HepG2 (cell line): ENCODE data around the gene SYNDIG1. TPM values are rescaled to one million over a fixed set of nuclear protein-coding genes. Genes with fewer than 3 reads are reported as not detected.

ENCODE experiments used
- ATAC-seq: fragments of 200-7000 bp; cut with Tn5 transposase; 3 replicates; pipeline ENCODE4 v1.9.1; 2020; ENCODE audit warnings: mild to moderate bottlenecking, moderate library complexity
- BruUV-seq: library from RNA; stranded (reverse); fragments of 400-500 nt; replicated peaks from 2 replicates; lab custom pipeline; 2021; lab: Mats Ljungman, UMichigan
- CTCF ChIA-PET: fragments of 300-600 bp; formaldehyde crosslinking; extraction: SDS; loops from one replicate; lab custom pipeline; 2021; ENCODE audit warnings: low total read pairs, inconsistent platforms, low intra/inter-chr PET ratio; lab: Yijun Ruan, JAX
- POLR2A ChIA-PET: fragments of 350-600 bp; sonication (Branson Sonifier 250); formaldehyde crosslinking; loops from one replicate; lab custom pipeline; 2020; ENCODE audit warnings: antibody characterized with exemption, inconsistent platforms; lab: Yijun Ruan, JAX
- DNase-seq: peaks from one replicate; pipeline ENCODE4 v3.0.0-alpha.2; 2015; ENCODE audit warnings: low spot score
- FAIRE-seq: peaks from 3 replicates; lab custom pipeline; 2011; peaks lifted over from hg19 to GRCh38; lab: Jason Lieb, UNC
- H2AFZ ChIP-seq: one replicate; pipeline ENCODE4 v1.6.1; 2011; ENCODE audit warnings: low read length, inconsistent platforms
- H3K27ac ChIP-seq: fragments of 300-600 bp; 3 replicates; pipeline ENCODE4 v1.8.0; 2011; ENCODE audit warnings: mixed run types, mild to moderate bottlenecking, mixed read lengths, low read length, inconsistent platforms; ENCODE audit not compliant: insufficient read depth; ENCODE audit errors: extremely low read length
- H3K27me3 ChIP-seq, 2 experiments: fragments of 200-600 bp in 1 of 2; 2 replicates in 1 of 2; 3 replicates in 1 of 2; pipeline versions ENCODE4 v1.6.0 to v1.8.0; 2011; ENCODE audit warnings: low read length in 2 of 2, mild to moderate bottlenecking in 2 of 2, moderate library complexity in 2 of 2, inconsistent platforms in 1 of 2; ENCODE audit not compliant: insufficient read depth in 2 of 2, control insufficient read depth in 1 of 2
- H3K36me3 ChIP-seq, 2 experiments: fragments of 200-600 bp in 1 of 2; replicated peaks in 1 of 2; 2 replicates in 1 of 2; 3 replicates in 1 of 2; pipeline versions ENCODE4 v1.5.1 to v1.8.0; 2011; ENCODE audit warnings: low read length in 2 of 2, inconsistent platforms in 1 of 2; ENCODE audit not compliant: insufficient read depth in 2 of 2, control insufficient read depth in 1 of 2
- H3K4me1 ChIP-seq: 2 replicates; pipeline ENCODE4 v1.5.1; 2012; ENCODE audit warnings: low read length, inconsistent platforms; ENCODE audit not compliant: insufficient read depth
- H3K4me2 ChIP-seq: 2 replicates; pipeline ENCODE4 v1.6.0; 2011; ENCODE audit warnings: low read depth, low read length, inconsistent platforms
- H3K4me3 ChIP-seq, 3 experiments: fragments of 200-600 bp in 1 of 3; sonication (generic), shearing (Covaris generic) in 1 of 3; replicated peaks in 1 of 3; 2 replicates each; pipeline ENCODE4 v1.5.1; 2011 to 2016; ENCODE audit warnings: low read length in 3 of 3, inconsistent platforms in 2 of 3, low read depth in 2 of 3, mild to moderate bottlenecking in 2 of 3, control low read depth in 1 of 3, mixed read lengths in 1 of 3; ENCODE audit not compliant: insufficient read depth in 1 of 3
- H3K79me2 ChIP-seq: one replicate; pipeline ENCODE4 v1.6.1; 2011; ENCODE audit warnings: low read length, inconsistent platforms; ENCODE audit not compliant: insufficient read depth
- H3K9ac ChIP-seq: 2 replicates; pipeline ENCODE4 v1.6.0; 2011; ENCODE audit warnings: mild to moderate bottlenecking, low read depth, low read length, inconsistent platforms; ENCODE audit not compliant: insufficient read depth
- H3K9me3 ChIP-seq: 2 replicates; pipeline ENCODE4 v1.5.1; 2012; ENCODE audit warnings: mild to moderate bottlenecking, low read length
- H4K20me1 ChIP-seq: 2 replicates; pipeline ENCODE4 v1.6.0; 2011; ENCODE audit warnings: inconsistent platforms, mild to moderate bottlenecking, low read length, moderate library complexity; ENCODE audit not compliant: insufficient read depth
- EED ChIP-seq: sonication (generic); formaldehyde crosslinking; IDR thresholded peaks from 2 replicates; pipeline ENCODE4 v1.5.0; 2020; ENCODE audit warnings: mild to moderate bottlenecking, missing genetic modification reagents
- JUN ChIP-seq: sonication (generic); formaldehyde crosslinking; IDR thresholded peaks from 2 replicates; pipeline ENCODE4 v1.4.0; 2020; ENCODE audit warnings: mild to moderate bottlenecking, missing genetic modification reagents
- PHF21A ChIP-seq: sonication (generic); formaldehyde crosslinking; IDR thresholded peaks from 2 replicates; pipeline ENCODE4 v1.5.0; 2020; ENCODE audit warnings: mild to moderate bottlenecking, missing genetic modification reagents
- ZFP36L2 ChIP-seq: sonication (generic); formaldehyde crosslinking; IDR thresholded peaks from 2 replicates; pipeline ENCODE4 v1.4.0; 2020; ENCODE audit warnings: missing genetic modification reagents
- ZNF558 ChIP-seq: sonication (generic); formaldehyde crosslinking; IDR thresholded peaks from 2 replicates; pipeline ENCODE4 v1.9.0; 2022; ENCODE audit warnings: mild to moderate bottlenecking, missing genetic modification reagents, borderline replicate concordance
- WGBS: methylation state at CpG from one replicate; pipeline ENCODE4 v1.1.6; 2017; ENCODE audit warnings: low lambda C conversion rate; 5-methylcytosine and 5-hydroxymethylcytosine counted together
- in situ Hi-C: cut with HindIII; loops from 2 replicates; pipeline ENCODE4 v1.10.0; 2017; ENCODE audit warnings: low pct_unique_long_range_greater_than_20kb; ENCODE audit not compliant: extremely low pct_ligation_motif_present
- intact Hi-C: fragments of 100-400 bp; cut with micrococcal nuclease; formaldehyde crosslinking; loops from one replicate; pipeline ENCODE4 v1.10.0; 2022; ENCODE audit not compliant: unreplicated experiment
- polyA plus RNA-seq, 8 experiments: library from polyadenylated mRNA; depleted of rRNA in 3 of 8; stranded (reverse) in 7 of 8; unstranded in 1 of 8; fragments of >200 nt; fragmentation: Illumina TruSeq in 4 of 8; extraction: Trizol in 4 of 8; gene quantifications; 2 replicates each; pipeline versions ENCODE4 v1.2.1 to v1.2.3, GENCODE V29; 2011 to 2016; ENCODE audit warnings: low read depth in 4 of 8, missing spikeins in 1 of 8, mixed read lengths in 1 of 8; ENCODE audit not compliant: insufficient read depth in 1 of 8
- total RNA-seq, 5 experiments: library from RNA; depleted of rRNA; stranded (reverse); fragments of >200 nt; fragmentation: Illumina TruSeq; extraction: Trizol; gene quantifications; 2 replicates each; pipeline ENCODE4 v1.2.3, GENCODE V29; 2016; ENCODE audit warnings: low read depth in 1 of 5
- TF ChIP-seq, protein P1 (sequence below): sonication (generic); formaldehyde crosslinking; IDR thresholded peaks from 2 replicates; pipeline ENCODE4 v1.5.1; 2020; ENCODE audit warnings: mild to moderate bottlenecking, missing genetic modification reagents, moderate library complexity
- TF ChIP-seq, protein P2 (sequence below): sonication (generic); formaldehyde crosslinking; conservative IDR thresholded peaks from 2 replicates; pipeline ENCODE4 v1.8.0; 2022; ENCODE audit warnings: mild to moderate bottlenecking, moderate library complexity, missing genetic modification reagents
- TF ChIP-seq, protein P3 (sequence below): sonication (generic); formaldehyde crosslinking; IDR thresholded peaks from 2 replicates; pipeline ENCODE4 v1.5.0; 2020; ENCODE audit warnings: mild to moderate bottlenecking, missing genetic modification reagents

SYNDIG1 gene
- total and polyA plus RNA-seq, 2 of the 13 experiments (the other 11 are each of a cell fraction or from before 2014, with no cell fraction given) = not detected

DNA sequence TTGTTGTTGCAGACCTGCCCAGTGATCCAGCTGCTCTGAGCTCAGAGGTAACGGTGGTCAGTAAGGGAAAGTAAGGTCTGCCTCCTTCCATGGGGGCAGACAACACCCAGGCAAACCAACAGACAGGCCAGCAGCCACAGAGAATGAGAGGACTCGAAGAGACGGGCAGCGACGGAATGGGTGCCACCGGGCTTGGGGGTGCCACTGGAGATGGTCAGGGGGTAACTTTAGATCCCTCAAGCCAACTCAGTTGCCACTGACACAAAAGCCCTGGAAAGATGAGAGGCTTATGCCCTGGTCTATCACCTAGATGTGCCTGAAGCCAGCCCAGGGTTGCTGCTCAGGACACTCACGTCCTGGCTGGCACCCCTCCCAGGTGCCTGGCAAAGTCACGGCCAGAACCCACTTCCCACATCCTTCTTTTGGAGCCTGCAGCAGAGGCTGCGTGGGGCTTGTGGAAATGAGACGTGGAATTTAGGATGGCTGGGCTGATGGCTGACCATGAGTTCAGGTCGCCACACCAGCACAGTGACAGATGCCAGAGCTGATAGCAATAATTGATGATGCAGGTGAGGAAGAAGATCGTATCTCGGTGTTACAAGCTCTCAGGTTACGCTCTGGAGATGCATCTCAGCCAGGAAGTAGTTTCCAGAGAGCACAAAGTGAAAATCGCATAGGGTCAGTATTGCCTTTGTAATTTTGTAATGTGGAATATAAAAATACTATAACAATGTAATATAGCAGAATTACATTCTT lies 209.1 kb downstream of the SYNDIG1 start:
- in situ Hi-C loops = no loop called here
- no peak overlapping the region for H3K4me3 ChIP-seq
- H2AFZ ChIP-seq = no peak overlapping the region
- H3K27ac ChIP-seq = no peak overlapping the region
- no peak for FAIRE-seq
- H3K9ac ChIP-seq = no peak overlapping the region
- H3K4me2 ChIP-seq = no peak overlapping the region
- H3K9me3 ChIP-seq = no peaks in the 10 kb centered on the region
- BruUV-seq = no TSS peak
- no peaks in the 10 kb centered on the region for H3K4me1 ChIP-seq
- ChIA-PET POLR2A (no interaction called here), CTCF (no interaction called here)
- no peaks in the 10 kb centered on the region for H4K20me1 ChIP-seq
- TF ChIP-seq, protein P1, sequence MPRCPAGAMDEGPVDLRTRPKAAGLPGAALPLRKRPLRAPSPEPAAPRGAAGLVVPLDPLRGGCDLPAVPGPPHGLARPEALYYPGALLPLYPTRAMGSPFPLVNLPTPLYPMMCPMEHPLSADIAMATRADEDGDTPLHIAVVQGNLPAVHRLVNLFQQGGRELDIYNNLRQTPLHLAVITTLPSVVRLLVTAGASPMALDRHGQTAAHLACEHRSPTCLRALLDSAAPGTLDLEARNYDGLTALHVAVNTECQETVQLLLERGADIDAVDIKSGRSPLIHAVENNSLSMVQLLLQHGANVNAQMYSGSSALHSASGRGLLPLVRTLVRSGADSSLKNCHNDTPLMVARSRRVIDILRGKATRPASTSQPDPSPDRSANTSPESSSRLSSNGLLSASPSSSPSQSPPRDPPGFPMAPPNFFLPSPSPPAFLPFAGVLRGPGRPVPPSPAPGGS (CRISPR knock-in tag) = no peak
- TF ChIP-seq PHF21A (CRISPR knock-in tag) = no peak
- no peak for TF ChIP-seq ZFP36L2 (CRISPR knock-in tag)
- TF ChIP-seq, protein P2, sequence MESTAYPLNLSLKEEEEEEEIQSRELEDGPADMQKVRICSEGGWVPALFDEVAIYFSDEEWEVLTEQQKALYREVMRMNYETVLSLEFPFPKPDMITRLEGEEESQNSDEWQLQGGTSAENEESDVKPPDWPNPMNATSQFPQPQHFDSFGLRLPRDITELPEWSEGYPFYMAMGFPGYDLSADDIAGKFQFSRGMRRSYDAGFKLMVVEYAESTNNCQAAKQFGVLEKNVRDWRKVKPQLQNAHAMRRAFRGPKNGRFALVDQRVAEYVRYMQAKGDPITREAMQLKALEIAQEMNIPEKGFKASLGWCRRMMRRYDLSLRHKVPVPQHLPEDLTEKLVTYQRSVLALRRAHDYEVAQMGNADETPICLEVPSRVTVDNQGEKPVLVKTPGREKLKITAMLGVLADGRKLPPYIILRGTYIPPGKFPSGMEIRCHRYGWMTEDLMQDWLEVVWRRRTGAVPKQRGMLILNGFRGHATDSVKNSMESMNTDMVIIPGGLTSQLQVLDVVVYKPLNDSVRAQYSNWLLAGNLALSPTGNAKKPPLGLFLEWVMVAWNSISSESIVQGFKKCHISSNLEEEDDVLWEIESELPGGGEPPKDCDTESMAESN (CRISPR knock-in tag) = no peak
- no peak for TF ChIP-seq ZNF558 (CRISPR knock-in tag)
- TF ChIP-seq, protein P3, sequence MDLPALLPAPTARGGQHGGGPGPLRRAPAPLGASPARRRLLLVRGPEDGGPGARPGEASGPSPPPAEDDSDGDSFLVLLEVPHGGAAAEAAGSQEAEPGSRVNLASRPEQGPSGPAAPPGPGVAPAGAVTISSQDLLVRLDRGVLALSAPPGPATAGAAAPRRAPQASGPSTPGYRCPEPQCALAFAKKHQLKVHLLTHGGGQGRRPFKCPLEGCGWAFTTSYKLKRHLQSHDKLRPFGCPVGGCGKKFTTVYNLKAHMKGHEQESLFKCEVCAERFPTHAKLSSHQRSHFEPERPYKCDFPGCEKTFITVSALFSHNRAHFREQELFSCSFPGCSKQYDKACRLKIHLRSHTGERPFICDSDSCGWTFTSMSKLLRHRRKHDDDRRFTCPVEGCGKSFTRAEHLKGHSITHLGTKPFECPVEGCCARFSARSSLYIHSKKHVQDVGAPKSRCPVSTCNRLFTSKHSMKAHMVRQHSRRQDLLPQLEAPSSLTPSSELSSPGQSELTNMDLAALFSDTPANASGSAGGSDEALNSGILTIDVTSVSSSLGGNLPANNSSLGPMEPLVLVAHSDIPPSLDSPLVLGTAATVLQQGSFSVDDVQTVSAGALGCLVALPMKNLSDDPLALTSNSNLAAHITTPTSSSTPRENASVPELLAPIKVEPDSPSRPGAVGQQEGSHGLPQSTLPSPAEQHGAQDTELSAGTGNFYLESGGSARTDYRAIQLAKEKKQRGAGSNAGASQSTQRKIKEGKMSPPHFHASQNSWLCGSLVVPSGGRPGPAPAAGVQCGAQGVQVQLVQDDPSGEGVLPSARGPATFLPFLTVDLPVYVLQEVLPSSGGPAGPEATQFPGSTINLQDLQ (CRISPR knock-in tag) = no peak
- no peak for TF ChIP-seq JUN (CRISPR knock-in tag)
- TF ChIP-seq EED (CRISPR knock-in tag) = no peak
- intact Hi-C loops = no loop called here
- ATAC-seq = no peak
- DNase-seq = no peak
- peaks cover 4 to 23% of the 10 kb centered on the region in 2 experiments; a peak in 2 of 5 replicates for H3K27me3 ChIP-seq
- no peaks in the 10 kb centered on the region for H3K79me2 ChIP-seq
- no peaks in the 10 kb centered on the region for H3K36me3 ChIP-seq
- WGBS = 18% methylated on average over 15 of the region's 15 CpGs
